ENCODE data around the gene IL1RL1.

IL1RL1 gene

DNA sequence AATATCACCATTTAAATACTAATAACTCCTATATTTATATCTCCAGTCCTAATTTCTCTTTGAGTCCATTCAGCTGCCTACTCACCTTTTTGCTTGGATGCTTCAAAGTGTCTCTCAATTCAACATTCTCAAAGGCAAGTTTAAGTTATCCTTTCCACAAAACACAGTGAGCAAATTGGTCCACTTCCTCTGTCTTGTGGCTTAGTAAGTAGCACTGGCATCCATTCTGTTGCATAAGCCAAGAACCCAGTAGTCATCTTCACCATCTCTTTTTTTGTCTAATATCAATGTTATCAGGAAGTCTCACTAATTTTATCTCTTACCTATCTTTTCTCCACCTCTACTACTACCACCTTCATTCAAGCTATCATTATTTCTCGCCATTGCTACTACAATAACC lies 27.4 kb upstream of the IL1RL1 start:
- no peak overlapping the region for H3K4me3 Mint-ChIP-seq
- H3K4me1 Mint-ChIP-seq (ENCODE audit: low read depth) = peaks cover 2% of the 10 kb centered on the region
- no peaks in the 10 kb centered on the region for H3K27me3 Mint-ChIP-seq
- no peaks in the 10 kb centered on the region for H3K36me3 Mint-ChIP-seq
- no peak overlapping the region for H3K27ac Mint-ChIP-seq
- H3K9me3 Mint-ChIP-seq (ENCODE audit: low read depth) = no peaks in the 10 kb centered on the region

DNA sequence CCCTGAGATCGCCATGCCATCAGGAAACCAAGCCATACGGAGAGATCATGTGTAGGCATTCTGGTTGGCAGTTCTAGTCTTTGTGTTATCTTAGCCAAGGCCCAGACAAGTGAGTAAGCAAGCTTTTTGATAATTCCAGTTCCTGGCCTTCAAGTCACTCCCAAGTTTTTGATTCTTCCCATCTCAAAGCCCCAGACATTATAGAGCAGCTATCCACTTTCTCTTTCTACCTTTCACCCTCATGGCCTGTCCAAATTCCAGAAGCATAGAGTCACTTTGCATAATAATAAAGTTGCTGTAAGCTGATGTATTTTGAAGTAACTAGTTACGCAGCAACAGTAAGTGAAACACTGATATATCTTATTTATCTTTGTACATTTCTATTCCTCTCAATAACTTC lies 26.8 kb upstream of the IL1RL1 start:
- Mint-ChIP-seq H3K4me1 (ENCODE audit: low read depth) (no peaks in the 10 kb centered on the region), H3K4me3 (no peak overlapping the region), H3K27ac (no peak overlapping the region), H3K27me3 (no peaks in the 10 kb centered on the region), H3K36me3 (no peaks in the 10 kb centered on the region), H3K9me3 (ENCODE audit: low read depth) (no peaks in the 10 kb centered on the region)

DNA sequence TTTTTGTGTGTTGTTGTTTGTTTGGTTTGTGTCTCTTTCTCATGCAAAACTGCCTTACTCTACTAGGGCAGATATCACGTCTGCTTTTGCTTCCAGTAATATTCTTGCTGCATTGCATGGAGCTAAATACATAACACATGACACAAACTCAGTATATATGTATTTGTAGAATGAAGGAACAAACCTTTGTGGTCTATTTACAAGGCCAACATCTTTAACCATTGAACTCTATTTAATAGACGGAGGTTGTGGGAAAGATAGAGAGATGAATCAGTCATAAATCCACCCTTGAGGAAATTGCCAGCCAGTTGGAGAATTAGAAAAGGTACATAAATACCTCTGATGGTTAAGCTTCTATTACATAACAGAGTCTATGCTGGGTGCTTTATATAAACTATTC lies 26.0 kb upstream of the IL1RL1 start:
- H3K27me3 Mint-ChIP-seq = no peaks in the 10 kb centered on the region
- no peaks in the 10 kb centered on the region for H3K4me1 Mint-ChIP-seq (ENCODE audit: low read depth)
- no peak overlapping the region for H3K4me3 Mint-ChIP-seq
- no peak overlapping the region for H3K27ac Mint-ChIP-seq
- no peaks in the 10 kb centered on the region for H3K36me3 Mint-ChIP-seq
- H3K9me3 Mint-ChIP-seq (ENCODE audit: low read depth) = no peaks in the 10 kb centered on the region

DNA sequence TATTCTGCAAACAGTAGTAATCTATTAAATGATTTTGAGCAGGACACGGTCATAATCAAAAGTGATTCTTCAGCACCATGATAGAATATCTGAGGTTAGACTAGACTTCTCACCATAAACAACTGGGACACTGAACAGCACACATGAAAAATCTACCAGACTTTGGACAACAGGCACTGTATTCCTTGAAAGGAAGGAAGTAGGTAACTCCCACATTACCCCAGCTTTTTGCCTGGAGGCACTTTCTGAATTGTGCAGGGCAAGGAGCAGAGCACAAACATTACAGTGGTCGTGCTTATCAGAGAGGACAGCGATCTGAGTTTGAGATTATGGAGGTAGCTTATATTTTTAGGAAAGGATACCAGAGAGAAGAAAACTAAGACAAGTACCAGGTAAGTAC lies 25.3 kb upstream of the IL1RL1 start:
- Mint-ChIP-seq H3K4me1 (ENCODE audit: low read depth) (no peaks in the 10 kb centered on the region), H3K36me3 (no peaks in the 10 kb centered on the region), H3K9me3 (ENCODE audit: low read depth) (no peaks in the 10 kb centered on the region), H3K27ac (no peak overlapping the region), H3K4me3 (no peak overlapping the region), H3K27me3 (no peaks in the 10 kb centered on the region)

DNA sequence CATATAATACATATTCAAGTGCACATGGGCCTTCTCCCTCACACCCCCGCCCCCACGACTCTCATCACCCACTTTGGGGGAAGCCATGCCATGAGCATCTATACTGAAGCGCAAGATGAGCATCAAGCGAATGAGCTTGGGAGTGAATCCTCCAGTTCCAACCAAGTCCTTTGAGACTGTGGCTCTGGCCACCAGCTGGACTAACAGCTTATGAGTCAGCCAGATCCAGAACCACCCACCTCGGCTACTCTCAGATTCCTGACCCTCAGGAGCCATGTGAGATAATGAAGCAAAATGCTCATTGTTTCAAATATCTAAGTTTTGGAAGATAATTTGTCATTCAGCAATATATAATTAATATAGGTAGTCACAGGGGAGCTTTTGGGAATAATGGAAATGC lies 22.2 kb upstream of the IL1RL1 start:
- no peaks in the 10 kb centered on the region for H3K36me3 Mint-ChIP-seq
- H3K9me3 Mint-ChIP-seq (ENCODE audit: low read depth) = no peaks in the 10 kb centered on the region
- no peak overlapping the region for H3K27ac Mint-ChIP-seq
- no peak overlapping the region for H3K4me3 Mint-ChIP-seq
- peaks cover 2% of the 10 kb centered on the region for H3K27me3 Mint-ChIP-seq
- peaks cover 4% of the 10 kb centered on the region for H3K4me1 Mint-ChIP-seq (ENCODE audit: low read depth)

DNA sequence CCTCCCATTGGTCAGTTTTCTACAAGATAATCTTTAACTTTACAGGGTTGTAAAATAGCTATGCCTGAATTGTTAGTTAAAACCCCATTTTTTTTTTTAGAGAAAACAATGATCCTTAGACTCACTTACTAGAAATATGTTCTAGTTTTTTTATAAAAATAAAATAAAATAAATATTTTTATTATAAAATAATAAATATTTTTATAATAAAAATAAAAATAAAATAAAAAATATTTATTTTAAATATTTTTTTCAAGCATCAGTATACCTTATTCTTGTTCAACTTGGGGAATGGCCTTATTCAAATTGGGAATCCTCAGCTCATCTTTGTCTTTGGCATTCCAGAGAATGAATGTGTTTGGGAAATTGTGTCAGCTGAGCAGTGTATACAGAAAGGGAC lies 20.8 kb upstream of the IL1RL1 start:
- Mint-ChIP-seq H3K36me3 (no peaks in the 10 kb centered on the region), H3K4me3 (no peak overlapping the region), H3K4me1 (ENCODE audit: low read depth) (peaks cover 12% of the 10 kb centered on the region), H3K27ac (no peak overlapping the region), H3K27me3 (peaks cover 2% of the 10 kb centered on the region), H3K9me3 (ENCODE audit: low read depth) (no peaks in the 10 kb centered on the region)

DNA sequence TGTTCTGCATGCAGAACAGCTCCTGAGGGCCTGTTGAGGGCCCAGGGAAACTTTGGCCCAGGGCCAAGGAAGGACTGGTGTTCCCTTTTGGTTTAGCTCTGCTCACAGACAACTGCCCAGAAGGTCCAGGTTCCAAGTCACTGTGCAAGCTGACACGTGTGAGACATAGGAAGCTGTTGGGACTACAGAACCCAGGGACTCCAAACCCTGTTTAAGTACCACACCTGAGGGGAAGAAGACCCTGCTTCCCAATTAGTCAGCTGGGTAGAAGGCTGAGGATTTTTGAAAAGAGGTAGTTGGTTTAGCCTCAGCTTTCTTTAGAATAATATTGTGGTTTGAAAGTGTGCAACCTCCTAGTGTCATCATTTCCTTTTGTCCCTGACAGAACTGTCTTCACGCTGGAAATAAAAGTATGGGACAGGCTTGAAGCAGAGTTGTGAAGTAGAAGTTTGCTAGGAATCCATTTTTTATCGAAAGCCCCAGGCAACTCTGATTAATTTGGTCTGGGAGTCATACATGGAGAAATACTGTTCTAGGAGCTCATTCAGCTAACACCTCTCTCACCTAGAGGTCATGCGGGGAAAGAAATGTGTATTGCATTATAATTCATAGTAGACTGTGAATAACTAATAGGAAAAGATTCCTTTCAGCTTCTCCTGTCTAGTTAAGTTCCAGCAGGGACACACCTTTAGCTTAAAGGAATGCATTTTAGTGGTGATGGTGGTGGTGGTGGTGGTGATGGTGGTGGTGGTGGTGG lies 19.9 kb upstream of the IL1RL1 start:
- H3K36me3 Mint-ChIP-seq = no peaks in the 10 kb centered on the region
- H3K27me3 Mint-ChIP-seq = peaks cover 2% of the 10 kb centered on the region

DNA sequence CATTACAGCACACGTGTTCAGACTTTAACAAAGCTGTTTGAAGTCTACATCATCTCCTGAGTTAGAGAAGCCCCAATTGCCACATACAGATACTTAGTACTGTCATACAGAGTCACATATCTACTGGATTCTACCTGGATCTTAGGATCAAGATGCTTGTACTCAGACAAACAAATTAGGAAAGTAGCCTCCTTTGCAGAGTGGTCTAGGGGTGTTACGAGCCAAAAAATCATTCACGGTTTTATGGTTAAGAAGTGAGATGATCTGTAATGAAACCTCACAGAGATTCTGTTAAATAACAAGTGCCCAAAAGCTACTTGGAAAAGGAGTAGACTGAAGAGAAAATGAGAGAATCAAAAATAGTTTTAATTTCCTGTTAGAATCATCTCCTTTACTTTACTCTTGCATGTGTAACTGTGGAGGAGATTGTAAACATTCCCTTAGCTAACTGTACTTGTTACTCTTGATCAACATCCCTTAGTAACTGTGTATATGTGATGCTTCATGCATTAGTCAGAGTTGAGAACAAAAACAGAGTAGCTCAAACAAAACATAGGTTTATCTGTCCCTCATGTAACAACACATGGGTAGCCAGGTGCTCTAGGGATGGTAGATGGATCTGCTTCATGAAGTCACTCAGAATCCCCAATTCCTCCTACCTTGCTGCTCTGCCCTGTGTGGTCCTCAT lies 16.4 kb upstream of the IL1RL1 start:
- H3K27ac Mint-ChIP-seq = peak overlapping the region; percentile 61
- no peak overlapping the region for H3K4me3 Mint-ChIP-seq
- peaks cover 20% of the 10 kb centered on the region for H3K4me1 Mint-ChIP-seq (ENCODE audit: low read depth)
- H3K9me3 Mint-ChIP-seq (ENCODE audit: low read depth) = no peaks in the 10 kb centered on the region
- no peaks in the 10 kb centered on the region for H3K36me3 Mint-ChIP-seq
- H3K27me3 Mint-ChIP-seq = peaks cover 2% of the 10 kb centered on the region

More for the DNA sequence above, 19.9 kb upstream of the IL1RL1 start:
- Mint-ChIP-seq H3K9me3 (ENCODE audit: low read depth) (no peaks in the 10 kb centered on the region), H3K4me3 (no peak overlapping the region), H3K4me1 (ENCODE audit: low read depth) (peaks cover 18% of the 10 kb centered on the region), H3K27ac (no peak overlapping the region)

DNA sequence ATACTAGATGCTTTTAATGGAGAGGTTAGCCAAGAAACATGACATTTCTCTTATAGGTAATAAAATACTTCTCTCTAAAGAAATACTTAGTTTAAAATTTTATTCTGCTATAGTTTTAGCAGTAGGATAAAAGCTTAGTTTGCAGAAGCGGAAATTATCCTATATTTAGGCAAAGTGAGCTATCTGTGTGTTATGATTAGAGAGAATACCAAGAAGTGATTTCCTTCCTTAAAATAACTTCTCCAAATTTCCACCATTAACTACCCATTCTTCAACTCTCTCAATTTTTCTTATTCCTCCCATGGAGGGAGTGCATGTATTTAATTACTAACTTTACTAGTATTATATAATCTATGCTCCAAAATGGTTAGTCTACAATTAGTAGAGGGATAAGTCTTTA lies 15.8 kb upstream of the IL1RL1 start:
- Mint-ChIP-seq H3K36me3 (no peaks in the 10 kb centered on the region), H3K4me1 (ENCODE audit: low read depth) (peaks cover 20% of the 10 kb centered on the region), H3K27me3 (peaks cover 2% of the 10 kb centered on the region), H3K4me3 (no peak overlapping the region), H3K9me3 (ENCODE audit: low read depth) (no peaks in the 10 kb centered on the region), H3K27ac (peak overlapping the region; percentile 47)

DNA sequence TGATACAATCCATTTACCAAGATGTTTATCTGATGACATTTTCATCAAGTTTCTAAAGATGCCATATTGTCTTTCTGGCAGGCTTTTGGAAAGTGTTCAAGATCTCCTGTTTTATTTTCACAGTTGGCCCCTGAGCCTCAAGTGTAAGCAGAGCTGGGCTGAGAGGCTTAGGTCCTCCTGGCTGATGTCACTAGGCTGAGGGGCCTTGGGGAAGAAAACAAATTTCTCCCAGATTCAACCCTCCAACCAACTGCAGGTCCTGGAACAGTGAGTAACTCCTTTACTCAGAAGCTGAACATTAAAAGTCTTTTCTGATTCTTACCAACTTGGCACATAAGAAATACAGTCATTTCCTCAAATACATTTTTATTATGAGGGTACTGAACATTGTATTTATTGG lies 14.9 kb upstream of the IL1RL1 start:
- peaks cover 24% of the 10 kb centered on the region for H3K4me1 Mint-ChIP-seq (ENCODE audit: low read depth)
- H3K4me3 Mint-ChIP-seq = no peak overlapping the region
- H3K9me3 Mint-ChIP-seq (ENCODE audit: low read depth) = no peaks in the 10 kb centered on the region
- peaks cover 2% of the 10 kb centered on the region for H3K27me3 Mint-ChIP-seq
- peak overlapping the region; percentile 25 for H3K27ac Mint-ChIP-seq
- no peaks in the 10 kb centered on the region for H3K36me3 Mint-ChIP-seq

DNA sequence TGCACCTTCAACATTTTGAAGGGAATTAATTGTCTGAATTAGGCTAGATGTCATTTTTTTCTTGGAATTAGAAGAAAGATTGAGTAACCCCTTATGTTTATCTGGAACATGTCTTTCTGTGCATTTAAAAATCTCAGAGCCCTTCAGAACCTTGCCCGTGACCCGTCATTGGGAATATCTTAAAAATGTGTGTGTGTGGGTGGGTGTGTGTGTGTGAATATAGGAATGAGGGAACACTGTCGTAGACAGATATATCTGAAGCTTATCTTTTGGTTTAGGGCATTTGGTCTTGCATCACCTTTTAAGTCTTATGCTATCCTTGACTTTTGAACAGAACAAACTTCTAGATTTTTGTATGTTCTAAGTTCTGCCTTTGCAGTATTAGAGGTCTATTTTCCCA lies 13.5 kb upstream of the IL1RL1 start:
- H3K9me3 Mint-ChIP-seq (ENCODE audit: low read depth) = no peaks in the 10 kb centered on the region
- H3K4me1 Mint-ChIP-seq (ENCODE audit: low read depth) = peaks cover 29% of the 10 kb centered on the region
- no peak overlapping the region for H3K4me3 Mint-ChIP-seq
- no peaks in the 10 kb centered on the region for H3K36me3 Mint-ChIP-seq
- H3K27ac Mint-ChIP-seq = peak overlapping the region; percentile 3
- H3K27me3 Mint-ChIP-seq = no peaks in the 10 kb centered on the region

DNA sequence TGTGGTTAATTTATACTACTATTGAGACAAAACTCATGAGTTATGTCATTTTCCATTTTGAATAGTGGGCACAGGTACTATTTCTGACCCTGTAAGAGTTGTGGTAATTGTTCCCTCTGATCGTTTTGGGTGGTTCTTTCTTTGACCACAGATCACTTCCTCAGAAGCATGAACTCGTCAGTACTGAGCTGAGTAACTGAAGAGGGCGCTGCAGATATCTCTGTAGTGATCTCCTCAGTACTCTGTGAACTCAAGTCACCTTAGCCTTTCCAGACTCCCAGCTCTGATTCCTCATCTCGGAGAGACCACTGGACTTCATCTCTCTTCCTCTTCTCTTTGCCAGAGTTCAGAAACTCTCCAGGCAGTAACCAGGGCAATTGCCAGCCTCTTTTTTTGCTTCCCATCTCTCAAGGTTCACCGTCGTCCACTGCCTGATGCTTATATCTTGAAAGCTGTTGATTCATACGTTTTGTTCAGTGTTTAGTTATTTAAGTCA lies 9.4 kb upstream of the IL1RL1 start:
- Mint-ChIP-seq H3K36me3 (no peaks in the 10 kb centered on the region), H3K9me3 (ENCODE audit: low read depth) (no peaks in the 10 kb centered on the region), H3K27ac (peak overlapping the region; percentile 91), H3K4me3 (peak overlapping the region; percentile 75), H3K27me3 (no peaks in the 10 kb centered on the region), H3K4me1 (ENCODE audit: low read depth) (peaks cover 41% of the 10 kb centered on the region)

DNA sequence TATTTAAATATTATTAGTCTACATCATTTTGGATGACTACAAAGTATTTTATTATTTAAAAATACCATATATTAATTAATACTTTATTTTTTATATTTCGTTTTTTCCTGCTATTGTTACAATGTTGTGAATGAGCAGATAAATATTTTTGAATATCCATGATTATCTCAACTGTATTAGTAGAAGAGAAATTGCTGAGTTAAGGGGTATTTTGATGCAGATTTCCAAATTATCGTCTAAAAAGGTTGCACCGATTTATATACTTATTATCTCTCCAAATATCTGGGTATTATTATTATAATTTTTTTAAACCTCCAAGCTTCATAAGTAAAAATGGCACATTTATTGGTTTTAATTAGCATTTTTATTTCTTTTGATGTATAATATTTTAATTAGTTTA lies 8.9 kb upstream of the IL1RL1 start:
- H3K4me3 Mint-ChIP-seq = no peak overlapping the region
- H3K27me3 Mint-ChIP-seq = no peaks in the 10 kb centered on the region
- H3K27ac Mint-ChIP-seq = no peak overlapping the region
- no peaks in the 10 kb centered on the region for H3K9me3 Mint-ChIP-seq (ENCODE audit: low read depth)
- H3K4me1 Mint-ChIP-seq (ENCODE audit: low read depth) = peaks cover 41% of the 10 kb centered on the region
- H3K36me3 Mint-ChIP-seq = no peaks in the 10 kb centered on the region

DNA sequence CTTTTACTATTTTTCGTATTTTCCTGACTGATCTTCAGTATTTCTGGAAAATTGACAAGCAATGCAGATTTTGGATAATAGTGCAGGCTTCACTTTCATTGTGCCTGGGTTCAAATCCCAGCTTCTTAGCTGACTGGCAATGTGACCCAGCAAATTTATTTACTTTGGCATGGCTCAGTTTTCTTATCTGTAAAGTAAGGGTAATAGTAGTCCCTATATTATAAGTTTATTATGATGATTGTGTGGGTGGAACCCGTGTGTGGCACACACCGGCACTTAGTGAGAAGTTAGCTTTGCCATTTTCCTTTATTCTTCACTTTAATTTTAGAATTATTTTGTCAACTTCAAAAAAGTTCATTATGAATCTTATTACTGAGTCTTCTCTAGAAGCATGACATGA lies 7.8 kb upstream of the IL1RL1 start:
- peaks cover 41% of the 10 kb centered on the region for H3K4me1 Mint-ChIP-seq (ENCODE audit: low read depth)
- no peaks in the 10 kb centered on the region for H3K27me3 Mint-ChIP-seq
- H3K4me3 Mint-ChIP-seq = no peak overlapping the region
- peaks cover 3% of the 10 kb centered on the region for H3K36me3 Mint-ChIP-seq
- H3K9me3 Mint-ChIP-seq (ENCODE audit: low read depth) = no peaks in the 10 kb centered on the region
- H3K27ac Mint-ChIP-seq = peak overlapping the region; percentile 69

DNA sequence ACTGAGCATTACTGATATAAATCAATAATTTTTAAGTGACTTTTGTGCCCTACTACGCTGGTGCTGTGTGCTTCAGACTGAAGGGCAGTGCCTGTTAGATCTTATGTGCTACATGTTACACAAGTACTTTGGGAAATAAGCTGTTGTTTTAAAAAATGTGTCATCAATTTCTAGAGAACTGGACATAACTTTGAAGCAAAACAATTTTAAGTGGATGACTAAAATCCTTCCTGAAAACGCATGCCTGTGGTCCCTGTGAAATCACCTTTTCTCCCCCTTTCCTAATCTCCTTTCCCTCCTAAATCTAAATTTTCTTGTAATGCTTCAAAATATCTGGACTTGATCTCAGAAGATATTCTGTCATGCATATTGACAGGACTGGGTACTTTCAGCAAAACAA lies 7.1 kb upstream of the IL1RL1 start:
- Mint-ChIP-seq H3K4me1 (ENCODE audit: low read depth) (peaks cover 41% of the 10 kb centered on the region), H3K27me3 (no peaks in the 10 kb centered on the region), H3K9me3 (ENCODE audit: low read depth) (no peaks in the 10 kb centered on the region), H3K4me3 (peak overlapping the region; percentile 39), H3K36me3 (peaks cover 3% of the 10 kb centered on the region), H3K27ac (peak overlapping the region; percentile 93)
